Brain pericyte (primary cell): ENCODE data around the gene GSTM3.
"Not testable (repeated sequence)": the region's sequence is repeated elsewhere in the genome, so short reads cannot be mapped to it uniquely, and the experiment has no call there.

Experiments
- DNase-seq: peaks from one replicate; pipeline ENCODE4 v3.0.0-alpha.2; 2012; ENCODE audit warnings: low read depth, low spot score

Gene GSTM3

DNA sequence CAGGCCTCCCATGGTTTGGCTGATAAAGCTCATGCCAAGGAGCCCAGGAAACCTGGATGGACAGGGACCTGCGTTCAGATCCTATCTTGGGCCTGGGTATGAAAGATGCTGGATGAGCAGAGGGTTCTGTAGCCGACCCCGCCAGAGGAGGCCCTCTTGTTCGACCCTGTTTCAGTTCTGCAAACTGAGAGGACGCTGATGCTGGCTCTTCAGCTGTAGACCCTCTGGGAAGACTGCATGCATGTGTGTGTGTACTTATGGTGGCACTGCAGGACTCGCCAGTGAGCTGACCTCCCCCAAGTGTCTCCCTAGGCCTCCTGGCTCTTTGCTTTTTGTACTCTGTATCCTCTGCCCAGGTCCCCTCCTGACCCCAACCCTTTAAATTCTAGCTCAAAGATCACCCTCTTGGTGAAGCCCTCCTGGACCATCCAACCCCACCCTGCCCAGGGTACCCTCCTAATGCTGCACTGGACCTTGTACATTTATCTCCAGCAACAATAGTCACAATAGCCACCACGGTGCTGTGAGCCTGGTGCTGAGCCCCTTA, 21.3 kb upstream of the GSTM3 start:
- DNase-seq: no peak

DNA sequence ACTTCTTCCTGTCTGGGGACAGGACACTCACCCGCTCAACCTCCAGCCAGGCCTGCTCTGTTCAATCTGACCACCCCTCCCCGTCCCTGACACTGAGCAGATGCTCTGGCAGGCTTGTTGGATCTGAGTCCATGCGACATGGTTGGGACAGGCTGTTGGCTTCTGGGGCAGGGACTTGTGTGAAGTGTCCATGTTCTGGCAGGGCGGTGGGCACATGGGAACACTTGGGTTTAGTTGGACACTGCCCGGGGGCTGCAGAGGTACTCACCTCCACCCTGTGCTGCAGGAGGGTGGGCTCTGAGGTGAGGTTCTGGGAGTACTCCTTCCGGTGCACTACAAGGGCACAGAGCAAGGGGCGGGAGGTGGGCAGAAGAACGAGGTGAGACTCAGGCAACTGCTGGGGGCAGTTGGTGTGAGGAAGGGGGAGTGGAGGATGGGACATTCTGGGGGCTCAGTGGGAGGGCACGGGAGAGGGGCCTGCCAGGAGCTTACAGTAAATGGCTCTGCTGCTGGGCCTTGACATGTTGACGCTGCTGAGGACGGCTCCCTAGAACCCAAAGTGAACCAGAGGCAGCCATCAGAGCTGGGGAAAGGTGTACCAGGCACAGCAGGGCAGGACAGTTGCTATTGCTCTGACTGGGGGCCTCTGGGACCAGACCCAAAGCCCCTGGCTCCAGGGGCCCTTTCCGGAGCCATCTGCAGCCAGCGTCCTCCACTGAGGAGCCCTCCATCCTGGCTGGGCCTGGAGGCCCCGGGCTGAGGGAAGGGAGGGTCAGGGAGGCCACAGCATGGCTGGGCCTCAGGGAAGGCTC, 20.6 kb upstream of the GSTM3 start:
- no peak for DNase-seq

DNA sequence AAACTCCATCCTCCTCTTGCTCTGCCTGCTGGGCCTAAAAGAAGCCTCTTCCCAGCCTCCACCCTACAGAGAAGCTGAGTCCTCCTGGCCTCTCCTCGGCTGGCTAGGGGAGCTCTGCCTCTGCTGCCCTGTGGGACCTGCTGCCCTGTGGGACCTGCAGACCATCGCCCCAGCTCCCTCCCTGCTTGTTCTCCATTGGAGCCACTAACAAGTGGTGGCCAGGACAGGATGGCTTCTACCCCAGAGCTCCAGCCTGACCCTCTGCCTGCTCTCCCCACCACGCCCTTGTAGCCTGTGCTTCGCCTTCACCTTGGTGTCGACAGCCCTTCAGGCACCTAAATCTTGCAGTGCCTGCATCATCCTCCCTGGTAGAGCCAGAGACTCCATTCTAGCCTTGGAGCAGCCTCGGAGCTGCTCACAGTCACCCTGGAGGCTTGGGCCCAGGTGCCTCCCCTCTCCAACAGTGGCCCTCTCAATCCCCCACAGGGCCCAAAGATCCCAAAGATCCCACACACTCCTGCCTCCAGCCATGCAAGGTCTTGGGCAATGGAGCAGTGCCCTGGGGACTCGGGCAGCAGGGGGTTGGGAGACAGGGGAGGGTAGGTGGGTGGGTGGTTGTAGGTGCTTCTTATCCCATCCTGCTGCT, 19.9 kb upstream of the GSTM3 start:
- no peak for DNase-seq

DNA sequence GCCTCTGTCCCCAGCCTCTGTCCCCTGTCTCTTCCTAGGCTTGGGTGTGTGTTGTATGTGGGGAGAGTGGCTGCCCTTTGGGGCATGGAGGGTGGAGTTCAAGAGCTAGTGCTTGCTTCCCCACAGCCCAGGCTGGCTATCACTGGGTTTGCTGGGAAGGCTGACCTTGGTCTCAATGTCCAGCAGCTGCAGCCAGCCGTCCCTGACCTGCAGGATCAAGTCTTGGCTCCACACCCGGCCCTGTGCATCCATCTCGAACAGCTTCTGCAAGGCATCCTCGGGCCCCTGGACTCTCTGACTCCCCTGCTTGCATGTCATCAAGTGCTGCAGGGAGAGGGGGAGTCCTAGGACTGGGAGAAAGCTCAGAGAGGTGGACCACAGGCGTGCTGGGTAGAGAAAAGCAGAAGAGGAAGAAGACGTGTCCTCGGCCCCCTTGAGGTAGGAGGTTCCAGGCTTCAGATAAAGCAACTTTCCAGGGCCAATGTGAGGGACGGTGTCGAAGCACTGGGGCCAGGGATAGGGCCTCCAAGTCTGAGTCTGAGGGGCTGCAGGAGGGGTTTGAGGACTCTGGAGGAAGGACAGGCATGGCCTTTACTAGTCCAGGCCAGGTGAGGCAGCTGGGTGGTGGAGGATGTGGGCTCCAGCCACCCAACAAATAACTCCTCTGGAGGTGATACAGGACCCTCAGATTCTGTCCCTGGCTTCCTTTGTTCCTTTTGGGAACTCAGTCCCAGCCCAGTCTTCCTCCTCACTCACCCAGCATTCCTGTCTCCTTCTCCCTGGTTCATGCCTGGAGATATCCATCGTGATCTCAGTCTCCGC, 18.9 kb upstream of the GSTM3 start:
- DNase-seq: no peak

DNA sequence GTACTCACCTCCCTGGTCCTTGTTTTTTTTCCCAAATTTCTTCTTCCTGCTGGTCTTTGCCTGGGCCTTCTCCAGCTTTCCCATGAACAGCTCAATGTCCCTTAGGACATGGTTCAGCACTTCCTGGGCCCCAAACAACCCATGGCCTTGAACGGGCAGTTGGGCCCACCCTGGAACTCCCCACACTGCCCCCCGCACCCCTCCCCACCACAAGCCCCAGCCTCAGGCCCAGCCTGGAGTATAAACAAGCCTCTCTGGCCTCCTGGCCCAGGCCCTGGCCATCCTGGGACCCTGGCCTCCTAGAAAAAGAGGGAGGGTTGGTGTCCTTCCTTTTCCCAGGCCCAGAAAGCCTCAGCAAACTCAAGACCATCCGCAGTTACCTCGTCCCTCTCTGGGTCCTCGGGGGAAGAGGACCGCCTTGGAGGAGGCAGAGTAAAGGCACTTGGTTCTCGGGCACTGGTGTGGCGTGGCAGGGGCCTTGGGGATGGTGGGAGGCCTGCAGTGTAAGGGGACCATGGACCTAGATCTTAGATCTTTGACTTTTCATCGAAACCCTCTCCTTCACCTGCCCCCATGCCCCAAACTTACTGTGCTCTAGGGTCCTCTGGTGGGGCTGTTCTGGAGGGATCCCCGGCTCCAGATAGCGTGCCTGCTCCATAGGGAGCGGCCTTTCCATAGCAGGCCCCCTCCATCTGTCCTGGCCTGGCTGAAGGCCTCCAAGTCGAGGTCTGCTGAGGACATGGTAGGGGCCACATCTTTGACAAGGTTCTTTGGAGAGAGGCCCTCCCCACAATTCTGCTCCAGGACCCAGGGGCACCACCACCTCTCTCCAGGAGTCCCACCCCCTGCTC, 17.3 kb upstream of the GSTM3 start:
- DNase-seq: no peak

DNA sequence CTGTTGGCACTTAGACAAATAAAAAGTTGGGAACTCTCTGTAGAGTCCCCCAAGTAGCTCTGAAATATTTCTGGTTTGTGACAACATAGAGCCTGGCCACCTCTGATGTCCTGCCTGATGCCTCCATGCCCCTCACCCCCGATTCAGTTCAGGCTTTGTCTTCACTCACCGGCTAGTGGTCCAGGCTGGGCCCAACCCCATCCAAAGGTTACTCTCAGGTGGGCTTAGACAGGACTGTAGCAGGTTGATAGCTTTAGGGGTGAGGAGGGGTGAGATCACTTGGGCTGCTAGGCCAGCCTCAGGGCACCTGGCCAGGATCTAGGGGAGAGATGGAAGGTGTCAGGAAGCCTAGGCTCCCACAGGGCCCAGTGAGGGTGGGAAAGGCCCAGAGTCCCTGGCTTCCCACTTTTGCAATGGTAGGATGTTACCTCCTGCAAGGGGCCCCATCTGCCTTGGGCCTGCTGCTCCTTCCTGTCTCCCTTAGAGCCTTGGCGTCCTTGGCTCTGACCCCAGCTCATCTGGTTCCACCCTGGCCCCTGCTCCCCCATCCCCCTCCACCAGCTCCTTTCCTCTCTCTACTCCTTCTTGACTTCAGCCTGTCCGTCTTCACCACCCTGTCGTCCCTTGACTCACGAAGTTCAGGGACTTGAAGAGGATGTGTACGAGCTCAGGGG, 16.1 kb upstream of the GSTM3 start:
- no peak for DNase-seq

DNA sequence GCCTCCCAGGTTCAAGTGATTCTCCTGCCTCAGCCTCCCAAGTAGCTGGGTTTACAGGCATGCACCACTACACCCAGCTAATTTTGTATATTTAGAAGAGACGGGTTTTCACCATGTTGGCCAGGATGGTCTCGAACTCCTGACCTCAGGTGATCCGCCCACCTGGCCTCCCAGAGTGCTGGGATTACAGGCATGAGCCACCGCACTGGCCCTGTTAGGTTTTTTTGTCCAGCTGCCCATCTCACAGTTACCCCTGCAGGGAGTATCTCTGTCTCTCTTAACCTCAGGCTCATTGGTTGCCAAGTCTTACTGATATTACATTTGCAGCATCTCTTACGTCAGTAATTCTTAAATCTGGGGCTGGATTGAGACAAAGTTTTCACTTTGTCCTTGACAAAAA, 15.5 kb upstream of the GSTM3 start:
- DNase-seq: not testable (repeated sequence)

DNA sequence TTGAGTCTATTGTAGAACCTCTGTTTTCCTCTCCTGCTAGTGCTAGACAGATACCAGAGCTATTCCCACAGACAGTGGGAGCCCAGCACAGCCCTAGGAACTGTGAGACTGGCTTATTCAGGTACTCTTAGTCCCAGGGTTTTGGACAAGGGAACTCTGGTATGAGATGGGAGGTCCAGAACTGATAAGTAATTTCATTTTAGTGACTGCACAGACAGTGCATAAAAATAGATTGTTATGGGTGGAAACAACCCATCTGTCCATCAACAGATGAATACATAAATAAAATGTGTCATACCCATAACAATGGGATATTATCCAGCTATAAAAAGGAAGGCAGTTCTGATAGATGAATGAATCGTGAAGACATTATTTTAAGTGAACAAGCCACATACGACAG, 13.9 kb upstream of the GSTM3 start:
- no peak for DNase-seq

DNA sequence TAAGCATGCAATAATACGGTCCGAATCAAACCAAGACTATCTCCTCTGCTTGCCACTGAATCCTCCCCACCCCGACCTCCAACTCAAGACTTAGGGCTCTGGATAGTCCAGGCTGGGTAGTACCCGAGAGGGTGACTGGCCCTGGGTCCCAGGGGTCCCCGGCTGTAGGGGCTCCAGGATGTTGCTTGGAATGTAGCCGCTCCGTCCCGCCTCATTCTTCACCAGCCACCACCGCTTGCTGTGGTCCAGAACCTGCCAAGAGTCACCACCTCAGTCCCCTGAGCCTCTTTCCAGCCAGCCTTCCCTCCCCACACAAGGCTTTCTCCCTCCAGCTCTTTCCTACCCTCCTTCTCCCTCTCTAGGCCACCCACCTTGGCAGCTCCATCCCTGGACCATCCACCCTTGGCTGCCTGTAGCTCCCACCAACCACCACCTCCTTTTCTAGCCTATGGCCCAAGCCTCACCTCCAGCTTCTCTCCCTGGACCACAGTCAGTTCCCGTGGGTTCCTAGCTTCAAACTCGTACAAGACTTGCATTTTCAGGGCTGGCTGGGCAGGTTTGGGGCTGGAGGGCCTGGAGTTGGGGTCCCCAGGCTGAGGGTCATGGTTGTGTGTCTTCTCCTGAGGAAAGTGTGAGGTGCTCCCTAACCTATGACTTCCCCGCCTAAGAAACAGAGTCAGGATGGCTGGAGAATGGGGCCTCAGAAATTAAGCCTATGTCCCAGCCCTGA, 10.9 kb upstream of the GSTM3 start:
- DNase-seq: no peak

DNA sequence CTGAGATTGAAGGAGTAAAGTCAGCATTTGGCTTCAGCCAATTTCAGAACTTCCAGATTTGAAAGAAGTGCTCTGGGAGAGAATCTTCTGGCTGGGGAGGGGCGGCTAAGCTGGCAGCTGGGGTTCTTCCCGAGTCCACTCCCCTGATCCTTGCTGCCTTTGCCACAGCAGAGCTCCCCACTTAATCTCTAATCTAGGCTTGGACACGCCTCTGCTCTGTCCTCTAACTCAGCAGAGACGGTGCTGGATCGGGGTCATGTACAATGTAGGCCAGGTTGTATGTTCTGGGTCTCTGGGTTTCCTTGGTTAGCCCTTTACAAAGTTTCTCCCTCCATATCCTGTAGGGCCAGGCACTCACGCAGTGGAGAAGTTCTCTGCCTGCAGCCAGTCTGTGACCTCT, 10.1 kb upstream of the GSTM3 start:
- DNase-seq: no peak

DNA sequence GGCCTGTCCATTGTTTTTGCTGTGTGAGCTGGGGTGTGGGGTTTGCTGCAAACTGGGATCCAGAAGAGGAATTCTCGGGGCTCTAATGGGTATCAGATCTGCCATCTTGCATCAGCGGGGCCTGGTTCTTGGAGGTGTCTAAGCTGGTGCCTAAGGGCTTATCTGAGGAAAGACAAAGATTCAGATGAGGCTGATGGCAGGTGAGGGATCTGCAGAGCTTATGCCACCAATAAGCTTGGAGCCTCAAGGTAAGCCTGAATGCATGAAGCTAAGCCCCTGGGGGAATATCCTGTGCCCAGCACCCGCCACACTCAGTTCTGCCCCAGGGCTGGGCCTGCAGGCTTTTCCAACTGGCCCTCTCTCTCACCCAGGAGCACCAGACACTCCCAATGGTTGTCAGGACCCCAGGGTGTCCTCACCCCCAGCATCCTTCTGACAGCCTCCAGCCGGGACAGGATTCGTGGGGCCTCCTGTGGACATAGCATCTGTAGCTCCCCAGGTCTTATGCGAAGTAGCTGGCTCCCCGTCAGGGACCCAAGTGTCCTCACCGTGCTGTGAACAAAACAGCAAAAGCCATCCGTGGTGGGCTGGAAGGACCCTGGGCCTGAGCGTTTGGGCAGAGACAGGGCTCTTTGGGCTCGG, 9.5 kb upstream of the GSTM3 start:
- DNase-seq: no peak

DNA sequence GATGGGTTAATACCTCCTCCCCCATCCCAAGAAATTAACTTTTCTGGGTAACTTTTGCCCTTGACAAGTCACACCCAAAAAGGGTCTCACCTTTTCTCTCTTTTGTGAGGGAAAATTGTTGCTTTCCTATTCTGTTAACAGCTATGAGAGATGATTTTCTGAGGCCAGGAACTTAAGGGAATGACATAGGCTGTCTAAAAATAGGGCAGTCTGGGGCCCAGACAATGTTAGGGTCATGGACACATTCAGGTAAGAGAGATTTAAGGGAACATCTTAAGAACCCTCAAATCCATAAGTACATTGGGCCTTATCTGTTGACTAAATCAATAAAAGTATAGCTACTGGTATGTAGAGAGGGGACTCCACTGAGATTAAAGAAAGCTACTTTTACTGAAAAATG, 8.4 kb upstream of the GSTM3 start:
- no peak for DNase-seq

DNA sequence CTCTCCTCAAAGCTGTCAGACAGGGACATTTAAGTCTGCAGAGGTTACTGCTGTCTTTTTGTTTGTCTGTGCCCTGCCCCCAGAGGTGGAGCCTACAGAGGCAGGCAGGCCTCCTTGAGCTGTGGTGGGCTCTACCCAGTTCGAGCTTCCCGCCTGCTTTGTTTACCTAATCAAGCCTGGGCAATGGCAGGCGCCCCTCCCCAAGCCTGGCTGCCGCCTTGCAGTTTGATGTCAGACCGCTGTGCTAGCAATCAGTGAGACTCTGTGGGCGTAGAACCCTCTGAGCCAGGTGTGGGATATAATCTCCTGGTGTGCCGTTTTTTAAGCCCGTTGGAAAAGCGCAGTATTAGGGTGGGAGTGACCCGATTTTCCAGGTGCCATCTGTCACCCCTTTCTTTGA, 7.5 kb upstream of the GSTM3 start:
- not testable (repeated sequence) for DNase-seq

DNA sequence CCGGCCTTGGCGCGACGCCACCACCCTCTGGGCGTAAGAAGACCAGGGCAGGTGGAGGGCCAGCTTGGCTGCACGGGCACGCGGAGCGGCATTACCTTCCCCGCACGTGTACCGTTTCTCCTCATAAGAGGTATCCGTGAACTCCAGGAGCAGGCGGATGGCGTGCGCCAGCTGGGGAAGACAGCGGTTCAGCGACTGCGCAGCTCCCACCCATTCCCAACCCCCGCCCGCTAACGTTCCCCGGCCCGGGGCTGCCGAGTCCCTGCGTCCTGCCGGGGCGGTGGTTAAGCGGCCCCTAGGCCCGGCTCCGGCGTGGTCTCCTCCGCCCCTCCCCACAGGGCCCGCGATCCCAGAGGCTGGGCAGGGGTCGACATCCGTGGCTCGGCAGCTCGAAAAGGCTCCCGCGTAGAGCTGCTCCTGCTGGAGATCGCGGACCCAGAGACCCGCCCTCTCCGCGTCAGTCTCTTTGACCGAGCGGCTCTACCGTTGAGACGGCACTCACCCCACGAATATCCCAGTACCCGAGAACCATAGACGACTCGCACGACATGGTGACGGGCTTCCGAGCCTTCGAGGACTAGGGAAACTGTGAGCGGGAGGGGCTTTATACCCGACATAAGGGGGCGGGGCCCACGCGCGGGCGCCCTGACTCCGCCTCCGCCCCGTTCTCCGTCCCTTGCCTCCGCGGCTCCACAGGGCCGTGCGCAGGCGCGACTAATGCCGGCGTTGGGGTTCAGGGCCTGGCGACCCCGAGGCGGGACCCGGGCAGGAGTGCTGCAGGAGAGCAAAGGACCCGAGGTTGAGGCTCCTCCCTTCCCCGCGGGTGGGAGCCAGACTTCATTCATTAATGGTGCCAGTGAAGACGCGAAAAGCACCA, 862 bp downstream of the GSTM3 start:
- DNase-seq: no peak

DNA sequence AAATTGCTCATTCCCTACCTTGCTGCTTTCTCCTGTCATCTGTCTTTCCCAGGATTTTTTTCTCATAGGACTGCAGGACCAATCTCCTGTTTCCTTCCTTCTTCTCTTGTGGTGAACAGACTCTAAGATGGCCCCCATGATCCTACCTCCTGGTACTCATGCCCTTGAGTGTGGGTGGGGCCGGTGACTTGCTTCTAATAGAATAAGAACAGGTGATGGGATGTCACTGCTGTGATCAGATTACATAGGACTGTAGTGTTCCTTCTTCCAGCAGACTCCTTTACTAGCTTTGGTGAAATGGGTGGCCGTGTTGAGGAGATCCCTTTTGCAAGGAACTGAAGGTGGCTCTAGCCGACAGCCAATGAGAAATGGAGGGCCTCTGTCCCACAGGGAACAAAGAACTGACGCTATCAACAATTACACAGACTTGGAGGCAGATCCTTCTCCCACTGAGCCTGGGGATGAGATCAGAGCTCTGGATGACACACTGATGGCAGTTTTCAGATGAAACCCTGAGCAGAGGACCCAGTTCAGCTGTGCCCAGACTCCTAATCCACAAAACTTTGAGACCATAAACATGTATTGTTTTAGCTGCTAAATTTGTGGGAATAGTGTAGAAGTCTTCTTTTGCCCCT, 7.5 kb downstream of the GSTM3 start:
- DNase-seq: no peak

DNA sequence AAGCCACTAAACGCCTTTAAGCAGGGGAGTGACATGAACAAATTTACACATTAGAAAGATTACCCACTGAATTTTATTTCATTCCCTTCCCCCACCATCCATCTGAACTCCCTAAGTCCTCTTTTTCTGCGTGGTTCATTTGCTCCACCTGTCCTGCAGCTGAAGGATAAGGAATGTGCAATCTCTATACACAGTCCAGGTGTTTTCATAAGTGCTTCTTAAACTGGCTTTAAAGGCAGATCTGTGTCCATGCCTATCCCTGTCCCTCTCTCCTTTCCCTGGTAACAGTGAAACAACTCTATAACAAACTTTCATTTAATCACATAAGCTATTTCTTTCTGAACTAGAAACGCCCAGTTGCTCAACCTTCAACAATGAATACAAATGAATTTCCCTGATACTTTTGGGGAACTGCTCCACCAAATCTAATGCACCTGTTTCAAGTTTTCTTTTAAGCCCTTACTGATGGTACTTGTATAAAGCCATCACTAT, 8.4 kb downstream of the GSTM3 start:
- no peak for DNase-seq

DNA sequence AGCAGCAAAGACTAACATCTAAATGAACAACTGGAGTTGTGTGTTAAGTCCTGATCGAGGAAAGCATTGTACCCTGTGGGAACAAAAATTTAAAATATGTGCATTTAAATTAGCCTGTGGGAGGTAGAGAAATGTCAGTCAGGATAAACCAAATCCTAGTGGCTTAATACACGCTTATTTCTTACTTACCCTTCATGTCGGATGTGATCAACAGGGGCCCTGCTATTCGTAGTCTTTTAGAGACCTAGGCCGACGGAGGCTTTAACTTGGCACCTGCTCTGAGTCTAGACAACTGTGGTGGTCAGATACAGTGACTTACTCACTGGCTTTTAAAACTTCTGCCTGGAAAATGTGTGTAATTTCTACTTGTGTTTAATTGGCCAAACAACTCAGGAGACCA, 10.2 kb downstream of the GSTM3 start:
- DNase-seq: no peak

DNA sequence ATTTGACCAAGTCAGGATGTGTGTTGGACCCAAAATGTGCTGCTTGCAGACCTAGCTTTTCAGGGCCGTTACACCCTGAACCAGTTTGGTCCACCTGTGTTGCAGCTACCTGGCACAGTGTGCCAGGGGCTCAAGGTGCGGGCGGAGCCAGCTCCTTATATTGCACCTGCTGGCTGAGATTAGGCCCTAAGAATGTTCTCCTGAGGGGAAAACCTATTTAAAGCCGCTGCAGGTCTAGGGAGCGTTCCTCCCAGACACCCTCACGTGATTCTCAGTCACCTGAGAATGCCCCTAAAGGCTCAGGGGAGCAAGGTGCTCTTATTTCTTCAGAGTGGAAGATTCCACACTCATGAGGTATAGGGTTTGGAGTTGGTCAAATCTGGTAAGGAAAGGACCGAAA, 12.0 kb downstream of the GSTM3 start:
- DNase-seq: no peak
